Thyroid gland (tissue), 4 donors: ENCODE data around the gene KRT86. TPM values are rescaled to one million over a fixed set of nuclear protein-coding genes. Genes with fewer than 3 reads are reported as not detected.

Experiments used
- DNase-seq, 2 donors: peaks; one replicate each; pipeline ENCODE4 v3.0.0-alpha.2; 2019
- H3K27ac ChIP-seq, 3 donors: fragments of 200-600 bp; sonication (generic); 1 replicate in 2 of 3; 2 replicates in 1 of 3; pipeline ENCODE4 v1.5.1; 2016 to 2019; ENCODE audit warnings: mild to moderate bottlenecking in 1 of 3, moderate library complexity in 1 of 3
- H3K27me3 ChIP-seq: fragments of 200-600 bp; sonication (generic); one replicate; pipeline ENCODE4 v1.5.1; 2019
- H3K36me3 ChIP-seq, 2 donors: fragments of 200-600 bp; sonication (generic); one replicate each; pipeline ENCODE4 v1.5.1; 2016 to 2019
- H3K4me1 ChIP-seq, 2 donors: fragments of 200-600 bp; sonication (generic); one replicate each; pipeline ENCODE4 v1.5.1; 2017 to 2019
- H3K4me3 ChIP-seq, 3 donors: fragments of 200-600 bp; sonication (generic); replicated peaks in 1 of 3; 1 replicate in 2 of 3; 2 replicates in 1 of 3; pipeline ENCODE4 v1.5.1; 2016; ENCODE audit warnings: mild to moderate bottlenecking in 1 of 3
- H3K9me3 ChIP-seq: fragments of 200-600 bp; sonication (generic); one replicate; pipeline ENCODE4 v1.5.1; 2017
- CTCF ChIP-seq, 6 experiments: fragments of 200-600 bp in 3 of 6; fragments of 450-650 bp in 3 of 6; sonication (generic) in 3 of 6; IDR thresholded peaks; one replicate each; pipeline ENCODE4 v1.5.1; 2016 to 2019; ENCODE audit warnings: antibody characterized with exemption in 6 of 6, mild to moderate bottlenecking in 2 of 6, inconsistent platforms in 1 of 6, moderate library complexity in 1 of 6
- POLR2A ChIP-seq, 2 donors: fragments of 450-650 bp; IDR thresholded peaks; one replicate each; pipeline ENCODE4 v1.6.1; 2017; ENCODE audit warnings: antibody characterized with exemption in 2 of 2, mild to moderate bottlenecking in 2 of 2, moderate library complexity in 1 of 2
- WGBS, 2 donors: methylation state at CpG; one replicate each; pipeline ENCODE4 v1.1.5; 2017; 5-methylcytosine and 5-hydroxymethylcytosine counted together
- intact Hi-C: fragments of 100-400 bp; cut with DNase I; formaldehyde crosslinking; loops from one replicate; pipeline ENCODE4 v1.15.1; 2023
- total RNA-seq, 4 donors: library from RNA; depleted of rRNA; stranded (reverse); fragments of >200 nt; gene quantifications; one replicate each; pipeline ENCODE4 v1.2.3, GENCODE V29; 2016

Gene KRT86
- total RNA-seq, 4 donors from 2014 or later: 0.13 to 1.1 (median 0.42) TPM

- TF ChIP-seq POLR2A (IDR thresholded peaks at IDR 0.05): no peak
- TF ChIP-seq CTCF (IDR thresholded peaks at IDR 0.05): no peak
- WGBS, 2 donors: 95% methylated on average over 8 of the region's 8 CpGs
- Histone ChIP-seq H3K4me3 (no peak overlapping the region), H3K27me3 (no peaks in the 10 kb centered on the region), H3K4me1 (peaks cover 33 to 38% of the 10 kb centered on the region in 2 donors), H3K36me3 (no peaks in the 10 kb centered on the region), H3K9me3 (no peaks in the 10 kb centered on the region), H3K27ac (no peak overlapping the region)
- intact Hi-C loops: no loop called here
- no peak for DNase-seq
Measured at GRCh38 chr12:52355176-52355575, 80.7 kb downstream of the KRT86 start.

- H3K4me3 ChIP-seq: no peak overlapping the region
- WGBS, 2 donors: 92% methylated on average over 22 to 39 of the region's 56 CpGs
Measured at GRCh38 chr12:52356031-52356761, 81.8 kb downstream of the KRT86 start.

GRCh38 chr12:52356762-52357580 lies 82.5 kb downstream of the KRT86 start:
- Histone ChIP-seq H3K27me3 (no peaks in the 10 kb centered on the region), H3K9me3 (no peaks in the 10 kb centered on the region), H3K36me3 (no peaks in the 10 kb centered on the region), H3K27ac (no peak overlapping the region), H3K4me1 (peaks cover 16 to 29% of the 10 kb centered on the region in 2 donors), H3K4me3 (no peak overlapping the region)
- WGBS, 2 donors: 84 to 88% methylated on average over 14 to 17 of the region's 20 CpGs
- DNase-seq: no peak
- TF ChIP-seq CTCF (IDR thresholded peaks at IDR 0.05) (no peak), POLR2A (IDR thresholded peaks at IDR 0.05) (no peak)
- intact Hi-C loops: no loop called here

More at GRCh38 chr12:52356031-52356761, 81.8 kb downstream of the KRT86 start:
- H3K27ac ChIP-seq: no peak overlapping the region
- no peaks in the 10 kb centered on the region for H3K9me3 ChIP-seq
- TF ChIP-seq CTCF (IDR thresholded peaks at IDR 0.05) (no peak), POLR2A (IDR thresholded peaks at IDR 0.05) (no peak)
- DNase-seq: no peak
- intact Hi-C loops: no loop called here
- H3K27me3 ChIP-seq: no peaks in the 10 kb centered on the region
- peaks cover 24 to 37% of the 10 kb centered on the region in 2 donors for H3K4me1 ChIP-seq
- no peaks in the 10 kb centered on the region for H3K36me3 ChIP-seq

Other genes starting within 250 kb of the KRT86 start
- gene NR4A1, start 223.2 kb upstream of the KRT86 start, total RNA-seq: 100 to 1,000 TPM in 1 of 4 donors, 10 to 100 TPM in 3; 46.3 to 156 (median 83.5) TPM
- gene ATG101, start 204.7 kb upstream of the KRT86 start, total RNA-seq: 10 to 100 TPM; 40.7 to 61.1 (median 48.0) TPM
- gene SMIM41, start 194.9 kb upstream of the KRT86 start, total RNA-seq: under 1 TPM in 1 of 4 donors, not detected in 3; 0.67 TPM
- 1 to 10 TPM in 1 of 4 donors, under 1 TPM in 1, not detected in 2; 0.34 to 1.6 TPM for gene KRT80, start 82.6 kb upstream of the KRT86 start, total RNA-seq
- 100 to 1,000 TPM; 333 to 826 (median 460) TPM for gene KRT7, start 41.4 kb upstream of the KRT86 start, total RNA-seq
- under 1 TPM in 2 of 4 donors, not detected in 2; 0.11 to 0.71 TPM for gene KRT81, start 16.9 kb downstream of the KRT86 start, total RNA-seq
- gene KRT83, start 46.8 kb downstream of the KRT86 start, total RNA-seq: under 1 TPM in 3 of 4 donors, not detected in 1; 0.22 to 0.46 (median 0.40) TPM
- gene KRT85, start 92.8 kb downstream of the KRT86 start, total RNA-seq: not detected
- gene KRT84, start 111.0 kb downstream of the KRT86 start, total RNA-seq: not detected
- not detected for gene KRT82, start 131.7 kb downstream of the KRT86 start, total RNA-seq
- not detected for gene KRT75, start 159.7 kb downstream of the KRT86 start, total RNA-seq
- not detected for gene KRT6B, start 177.5 kb downstream of the KRT86 start, total RNA-seq
- not detected for gene KRT6C, start 199.2 kb downstream of the KRT86 start, total RNA-seq
- under 1 TPM in 1 of 4 donors, not detected in 3; 0.27 TPM for gene KRT6A, start 218.6 kb downstream of the KRT86 start, total RNA-seq
- 1 to 10 TPM in 1 of 4 donors, not detected in 3; 1.4 TPM for gene KRT5, start 245.7 kb downstream of the KRT86 start, total RNA-seq